Stimulated activated CD4-positive, alpha-beta T cell treated with anti-CD3 and anti-CD28 coated beads, Interleukin-15, amount 100 ng/mL, for 1 hour (primary cell): ENCODE data around the gene FGF16.
"Not testable (repeated sequence)": the region's sequence is repeated elsewhere in the genome, so short reads cannot be mapped to it uniquely, and the experiment has no call there.

Experiments
- DNase-seq, 2 donors: peaks; one replicate each; pipeline ENCODE4 v3.0.0-alpha.2; 2020; ENCODE audit warnings: low read depth in 1 of 2, low spot score in 1 of 2

Gene FGF16

GRCh38 chrX:77446029-77446585 lies 1.1 kb upstream of the FGF16 start:
- no peak for DNase-seq

- DNase-seq: no peak
These were observed 722 bp downstream of the FGF16 start for GRCh38 chrX:77447653-77448569.

- no peak for DNase-seq
These were observed 3.2 kb downstream of the FGF16 start for GRCh38 chrX:77450415-77450814.

- DNase-seq: no peak
These were observed 3.8 kb downstream of the FGF16 start for GRCh38 chrX:77450996-77451395.

GRCh38 chrX:77453190-77453589 lies 6.0 kb downstream of the FGF16 start:
- no peak for DNase-seq

- DNase-seq: no peak
These were observed 8.2 kb downstream of the FGF16 start for GRCh38 chrX:77455437-77455836.

GRCh38 chrX:77484045-77484444 lies 36.9 kb downstream of the FGF16 start:
- no peak for DNase-seq

- DNase-seq: no peak
These were observed 46.7 kb downstream of the FGF16 start for GRCh38 chrX:77493677-77494553.

- DNase-seq: not testable (repeated sequence)
These were observed 53.0 kb downstream of the FGF16 start for GRCh38 chrX:77500164-77500563.

- no peak for DNase-seq
These were observed 55.8 kb downstream of the FGF16 start for GRCh38 chrX:77502951-77503525.

GRCh38 chrX:77505227-77505626 lies 58.0 kb downstream of the FGF16 start:
- no peak for DNase-seq
